Fibroblast of lung (primary cell): ENCODE results near the gene KRT3. TPM values are rescaled to one million over a fixed set of nuclear protein-coding genes. Genes with fewer than 3 reads are reported as not detected.

ENCODE experiments used
- DNase-seq, 2 donors: peaks; one replicate each; pipeline versions ENCODE4 v3.0.0 to v3.0.0-alpha.2; 2010; ENCODE audit warnings: low read depth in 2 of 2
- H2AFZ ChIP-seq: 2 replicates; pipeline ENCODE4 v1.5.1; 2012; ENCODE audit warnings: low read length, control low read depth, inconsistent platforms
- H3K27ac ChIP-seq: 2 replicates; pipeline ENCODE4 v1.5.1; 2011; ENCODE audit warnings: low read length, control low read depth; ENCODE audit not compliant: insufficient read depth
- H3K27me3 ChIP-seq: 2 replicates; pipeline ENCODE4 v1.5.1; 2011; ENCODE audit warnings: mild to moderate bottlenecking, low read length; ENCODE audit not compliant: control insufficient read depth, insufficient read depth
- H3K36me3 ChIP-seq: 2 replicates; pipeline ENCODE4 v1.5.1; 2011; ENCODE audit warnings: low read length; ENCODE audit not compliant: control insufficient read depth, insufficient read depth
- H3K4me1 ChIP-seq: 2 replicates; pipeline ENCODE4 v1.5.1; 2011; ENCODE audit warnings: low read length; ENCODE audit not compliant: control insufficient read depth, insufficient read depth; ENCODE audit errors: extremely low read depth
- H3K4me2 ChIP-seq: 2 replicates; pipeline ENCODE4 v1.5.1; 2011; ENCODE audit warnings: low read length, control low read depth; ENCODE audit not compliant: insufficient read depth; ENCODE audit errors: extremely low read depth
- H3K4me3 ChIP-seq, 4 experiments: fragments of 200-600 bp in 1 of 4; sonication (generic) in 1 of 4; replicated peaks in 1 of 4; 2 replicates each; pipeline ENCODE4 v1.5.1; 2011 to 2016; ENCODE audit warnings: low read length in 4 of 4, low read depth in 3 of 4, mild to moderate bottlenecking in 3 of 4, control low read depth in 2 of 4, inconsistent platforms in 1 of 4, mixed read lengths in 1 of 4; ENCODE audit not compliant: insufficient read depth in 1 of 4; ENCODE audit errors: control extremely low read depth in 1 of 4
- H3K79me2 ChIP-seq: 2 replicates; pipeline ENCODE4 v1.5.1; 2012; ENCODE audit warnings: mild to moderate bottlenecking, low read length, inconsistent platforms; ENCODE audit not compliant: control insufficient read depth, insufficient read depth
- H3K9ac ChIP-seq: 2 replicates; pipeline ENCODE4 v1.5.1; 2011; ENCODE audit warnings: mild to moderate bottlenecking, low read length, control low read depth; ENCODE audit not compliant: insufficient read depth
- H3K9me3 ChIP-seq: 2 replicates; pipeline ENCODE4 v1.5.1; 2012; ENCODE audit warnings: low read depth, low read length; ENCODE audit not compliant: control insufficient read depth, insufficient read depth
- H4K20me1 ChIP-seq: 2 replicates; pipeline ENCODE4 v1.5.1; 2011; ENCODE audit warnings: low read length; ENCODE audit not compliant: control insufficient read depth, insufficient read depth; ENCODE audit errors: extremely low read depth
- EZH2 ChIP-seq: IDR thresholded peaks from 2 replicates; pipeline ENCODE4 v1.5.1; 2012; ENCODE audit warnings: low read length, control low read depth, mild to moderate bottlenecking; ENCODE audit errors: missing control alignments
- polyA plus RNA-seq, 2 donors: library from polyadenylated mRNA; depleted of rRNA in 1 of 2; stranded (reverse) in 1 of 2; unstranded in 1 of 2; fragments of >200 nt; gene quantifications; 2 replicates each; pipeline ENCODE4 v1.2.1, GENCODE V29; 2011 to 2012; ENCODE audit warnings: missing spikeins in 1 of 2
- total RNA-seq: library from RNA; depleted of rRNA; stranded (reverse); fragments of >200 nt; gene quantifications from 2 replicates; pipeline ENCODE4 v1.2.1, GENCODE V29; 2014
- TF ChIP-seq, protein P1 (sequence below), 2 donors: IDR thresholded peaks in 1 of 2; conservative IDR thresholded peaks in 1 of 2; 1 replicate in 1 of 2; 2 replicates in 1 of 2; pipeline ENCODE4 v1.5.1; 2011 to 2012; ENCODE audit warnings: low read length in 2 of 2, control low read depth in 1 of 2, inconsistent platforms in 1 of 2, low read depth in 1 of 2, mild to moderate bottlenecking in 1 of 2

KRT3 gene
- total and polyA plus RNA-seq, 2 donors (not counting 1 experiment from before 2014, with no cell fraction given) = not detected

DNA sequence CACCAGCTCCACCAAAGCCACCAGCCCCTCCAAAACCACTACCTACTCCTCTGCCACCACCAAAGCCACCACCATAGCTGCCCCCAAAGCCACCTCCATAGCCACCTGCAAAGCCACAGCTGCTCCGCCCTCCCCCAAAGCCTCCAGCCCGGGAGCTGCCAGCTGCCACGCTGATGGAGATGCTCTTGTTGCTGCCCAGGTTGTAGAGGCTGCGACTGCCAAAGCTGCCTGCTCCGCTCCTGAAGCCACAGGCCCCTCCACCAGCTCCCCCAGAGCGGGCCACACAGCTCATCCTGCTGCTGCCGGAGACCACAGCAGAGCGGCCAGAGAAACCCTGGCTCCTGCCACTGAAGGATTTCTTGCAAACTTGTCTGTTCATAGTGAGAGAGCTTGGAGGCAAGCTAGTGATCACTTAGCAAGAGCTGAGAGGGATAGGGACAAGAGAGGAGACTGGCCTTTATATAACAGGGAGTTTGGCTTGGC, 19.0 kb downstream of the KRT3 start, which contains the start of gene KRT76:
TSS of gene KRT76 (minus strand) at position 433 of the 483 bp plus-strand sequence. CDS start at position 379, 54 bp downstream.
- no peak within 1 kb of the TSS for H2AFZ ChIP-seq
- no peaks in the 10 kb centered on the region for H4K20me1 ChIP-seq
- TF ChIP-seq EZH2 = no peak
- TF ChIP-seq, protein P1, sequence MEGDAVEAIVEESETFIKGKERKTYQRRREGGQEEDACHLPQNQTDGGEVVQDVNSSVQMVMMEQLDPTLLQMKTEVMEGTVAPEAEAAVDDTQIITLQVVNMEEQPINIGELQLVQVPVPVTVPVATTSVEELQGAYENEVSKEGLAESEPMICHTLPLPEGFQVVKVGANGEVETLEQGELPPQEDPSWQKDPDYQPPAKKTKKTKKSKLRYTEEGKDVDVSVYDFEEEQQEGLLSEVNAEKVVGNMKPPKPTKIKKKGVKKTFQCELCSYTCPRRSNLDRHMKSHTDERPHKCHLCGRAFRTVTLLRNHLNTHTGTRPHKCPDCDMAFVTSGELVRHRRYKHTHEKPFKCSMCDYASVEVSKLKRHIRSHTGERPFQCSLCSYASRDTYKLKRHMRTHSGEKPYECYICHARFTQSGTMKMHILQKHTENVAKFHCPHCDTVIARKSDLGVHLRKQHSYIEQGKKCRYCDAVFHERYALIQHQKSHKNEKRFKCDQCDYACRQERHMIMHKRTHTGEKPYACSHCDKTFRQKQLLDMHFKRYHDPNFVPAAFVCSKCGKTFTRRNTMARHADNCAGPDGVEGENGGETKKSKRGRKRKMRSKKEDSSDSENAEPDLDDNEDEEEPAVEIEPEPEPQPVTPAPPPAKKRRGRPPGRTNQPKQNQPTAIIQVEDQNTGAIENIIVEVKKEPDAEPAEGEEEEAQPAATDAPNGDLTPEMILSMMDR (conservative IDR thresholded peaks at IDR 0.05 in 1 of 2, IDR thresholded peaks at IDR 0.05 in 1 of 2; ENCODE audit: low read depth in 1 of 2, low read length in 2 of 2) = no peak
- H3K27me3 ChIP-seq = peaks cover 21% of the 10 kb centered on the region
- no peaks in the 10 kb centered on the region for H3K9me3 ChIP-seq
- no peak for DNase-seq
- no peak within 1 kb of the TSS for H3K9ac ChIP-seq
- no peak within 1 kb of the TSS for H3K27ac ChIP-seq
- H3K79me2 ChIP-seq = no peaks in the 10 kb centered on the region
- H3K4me2 ChIP-seq = no peak within 1 kb of the TSS
- no peaks in the 10 kb centered on the region for H3K36me3 ChIP-seq
- H3K4me3 ChIP-seq = no peak within 1 kb of the TSS
- no peaks in the 10 kb centered on the region for H3K4me1 ChIP-seq

DNA sequence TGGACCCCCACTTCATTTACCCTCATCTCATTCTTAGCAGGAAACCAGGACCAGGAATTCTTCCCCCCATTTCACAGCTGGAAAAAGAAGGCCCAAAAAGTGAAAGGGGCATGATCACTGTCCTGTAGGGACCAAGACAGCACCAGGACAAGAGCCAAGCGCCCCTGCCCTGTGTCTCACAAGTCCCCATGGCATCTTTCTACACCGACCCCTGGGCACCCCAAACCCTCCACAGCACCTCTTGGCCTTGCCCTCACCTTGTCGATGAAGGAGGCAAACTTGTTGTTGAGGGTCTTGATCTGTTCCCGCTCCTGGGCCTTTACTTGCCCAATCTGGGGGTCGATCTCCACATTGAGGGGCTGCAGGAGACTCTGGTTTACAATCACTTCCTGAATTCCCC, 19.5 kb downstream of the KRT3 start:
- H2AFZ ChIP-seq = no peak overlapping the region
- no peak for DNase-seq
- H3K4me1 ChIP-seq = no peaks in the 10 kb centered on the region
- no peaks in the 10 kb centered on the region for H3K79me2 ChIP-seq
- no peaks in the 10 kb centered on the region for H3K36me3 ChIP-seq
- TF ChIP-seq EZH2 = no peak
- TF ChIP-seq, protein P1 (conservative IDR thresholded peaks at IDR 0.05 in 1 of 2, IDR thresholded peaks at IDR 0.05 in 1 of 2; ENCODE audit: low read depth in 1 of 2, low read length in 2 of 2) = no peak
- no peak overlapping the region for H3K4me2 ChIP-seq
- H3K27ac ChIP-seq = no peak overlapping the region
- H3K27me3 ChIP-seq = peaks cover 18% of the 10 kb centered on the region
- H3K9ac ChIP-seq = no peak overlapping the region
- H4K20me1 ChIP-seq = no peaks in the 10 kb centered on the region
- no peak overlapping the region for H3K4me3 ChIP-seq
- H3K9me3 ChIP-seq = no peaks in the 10 kb centered on the region

DNA sequence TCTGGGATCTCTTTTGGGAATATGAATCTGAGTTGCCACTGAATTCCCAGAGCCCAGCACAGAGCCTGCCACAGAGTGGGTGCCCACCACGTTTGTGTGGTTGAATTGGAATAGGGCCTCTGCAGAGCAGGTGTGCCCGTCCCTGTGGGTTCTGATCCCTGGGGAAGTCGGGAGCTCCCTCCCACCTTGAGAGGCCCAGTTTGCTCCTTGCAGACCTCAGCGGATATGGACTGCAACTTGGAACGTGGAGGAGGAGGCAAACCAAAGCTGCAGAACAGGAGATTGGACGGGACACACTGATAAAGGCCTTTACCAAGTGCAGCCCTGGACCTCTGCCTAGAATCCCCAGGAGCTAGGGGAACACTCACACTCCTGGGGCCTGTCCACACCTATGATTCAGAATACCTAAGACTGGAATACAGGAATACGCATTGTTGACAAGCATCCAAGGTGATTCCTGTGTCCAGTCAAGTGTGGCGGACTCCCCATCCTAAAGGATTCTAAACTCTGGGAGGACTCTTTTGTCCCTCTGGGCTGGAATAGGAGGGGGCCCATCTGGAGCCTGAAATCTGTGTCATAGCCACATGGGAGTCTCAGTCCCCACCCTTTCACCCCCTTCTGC, 21.2 kb downstream of the KRT3 start:
- Histone ChIP-seq H3K79me2 (no peaks in the 10 kb centered on the region), H3K36me3 (no peaks in the 10 kb centered on the region), H2AFZ (no peak overlapping the region), H3K9me3 (no peaks in the 10 kb centered on the region), H3K9ac (no peak overlapping the region), H4K20me1 (no peaks in the 10 kb centered on the region), H3K4me1 (no peaks in the 10 kb centered on the region), H3K27me3 (peaks cover 13% of the 10 kb centered on the region), H3K27ac (no peak overlapping the region), H3K4me2 (no peak overlapping the region), H3K4me3 (no peak overlapping the region)
- DNase-seq = no peak
- TF ChIP-seq, protein P1 (conservative IDR thresholded peaks at IDR 0.05 in 1 of 2, IDR thresholded peaks at IDR 0.05 in 1 of 2; ENCODE audit: low read depth in 1 of 2, low read length in 2 of 2) = no peak
- TF ChIP-seq EZH2 = no peak
